Measurements from ENCODE around the gene SDK1.

SDK1 gene

GRCh38 chr7:4173615-4174014 lies 872.6 kb downstream of the SDK1 start:
- no peak for TF ChIP-seq CTCF (IDR thresholded peaks at IDR 0.05; ENCODE audit: extremely low read depth, insufficient read depth, missing control alignments)
- in situ Hi-C loops (cut with MboI; ENCODE audit: low pct_unique_long_range_greater_than_20kb, low sequenced_read_pairs, unreplicated experiment): no loop called here
- no peak for DNase-seq (ENCODE audit: low spot score)

GRCh38 chr7:4174016-4174415 lies 873.0 kb downstream of the SDK1 start:
- no peak for DNase-seq (ENCODE audit: low spot score)
- in situ Hi-C loops (cut with MboI; ENCODE audit: low pct_unique_long_range_greater_than_20kb, low sequenced_read_pairs, unreplicated experiment): no loop called here
- no peak for TF ChIP-seq CTCF (IDR thresholded peaks at IDR 0.05; ENCODE audit: extremely low read depth, insufficient read depth, missing control alignments)

DNA sequence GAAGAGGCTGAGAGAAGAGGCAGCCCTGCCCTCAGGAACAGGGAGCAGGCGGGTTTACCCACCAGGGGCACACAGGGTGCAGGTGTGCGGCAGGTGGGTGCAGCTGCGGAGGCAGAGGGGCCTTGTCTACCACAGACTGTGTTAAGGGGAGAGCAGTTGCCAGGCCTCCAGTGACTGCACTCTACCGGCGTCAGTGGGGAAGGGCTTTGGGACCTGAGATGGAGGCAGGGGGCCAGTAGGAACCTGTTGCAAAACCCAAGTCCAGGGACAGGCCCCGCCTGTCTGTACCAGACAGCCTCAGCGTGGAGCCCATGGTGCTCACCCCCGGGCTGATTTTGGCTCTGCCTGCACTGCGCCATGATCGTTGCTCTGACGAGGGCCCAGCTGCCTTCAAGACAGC lies 873.4 kb downstream of the SDK1 start:
- no peak for DNase-seq (ENCODE audit: low spot score)
- in situ Hi-C loops (cut with MboI; ENCODE audit: low pct_unique_long_range_greater_than_20kb, low sequenced_read_pairs, unreplicated experiment): no loop called here
- no peak for TF ChIP-seq CTCF (IDR thresholded peaks at IDR 0.05; ENCODE audit: extremely low read depth, insufficient read depth, missing control alignments)

DNA sequence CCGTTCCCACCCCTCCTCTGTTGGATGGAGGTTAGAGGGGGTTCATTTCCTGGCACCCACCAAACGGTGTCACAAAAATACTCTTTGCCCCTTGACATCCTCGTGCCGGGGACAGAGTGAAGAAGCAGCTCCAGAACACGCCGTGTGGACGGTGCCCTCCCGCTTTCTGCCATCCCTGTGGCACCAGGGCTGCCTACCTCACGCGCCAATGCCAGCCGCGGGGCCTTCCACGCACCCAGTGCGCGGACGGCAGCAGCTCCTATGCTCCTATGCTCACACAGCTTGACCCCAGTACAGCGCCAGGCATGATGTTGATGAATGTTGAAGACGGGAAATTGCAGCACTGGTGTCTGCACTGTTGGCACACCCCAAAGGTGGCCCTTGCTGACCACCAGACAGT lies 873.8 kb downstream of the SDK1 start:
- no peak for TF ChIP-seq CTCF (IDR thresholded peaks at IDR 0.05; ENCODE audit: extremely low read depth, insufficient read depth, missing control alignments)
- in situ Hi-C loops (cut with MboI; ENCODE audit: low pct_unique_long_range_greater_than_20kb, low sequenced_read_pairs, unreplicated experiment): no loop called here
- DNase-seq (ENCODE audit: low spot score): no peak

DNA sequence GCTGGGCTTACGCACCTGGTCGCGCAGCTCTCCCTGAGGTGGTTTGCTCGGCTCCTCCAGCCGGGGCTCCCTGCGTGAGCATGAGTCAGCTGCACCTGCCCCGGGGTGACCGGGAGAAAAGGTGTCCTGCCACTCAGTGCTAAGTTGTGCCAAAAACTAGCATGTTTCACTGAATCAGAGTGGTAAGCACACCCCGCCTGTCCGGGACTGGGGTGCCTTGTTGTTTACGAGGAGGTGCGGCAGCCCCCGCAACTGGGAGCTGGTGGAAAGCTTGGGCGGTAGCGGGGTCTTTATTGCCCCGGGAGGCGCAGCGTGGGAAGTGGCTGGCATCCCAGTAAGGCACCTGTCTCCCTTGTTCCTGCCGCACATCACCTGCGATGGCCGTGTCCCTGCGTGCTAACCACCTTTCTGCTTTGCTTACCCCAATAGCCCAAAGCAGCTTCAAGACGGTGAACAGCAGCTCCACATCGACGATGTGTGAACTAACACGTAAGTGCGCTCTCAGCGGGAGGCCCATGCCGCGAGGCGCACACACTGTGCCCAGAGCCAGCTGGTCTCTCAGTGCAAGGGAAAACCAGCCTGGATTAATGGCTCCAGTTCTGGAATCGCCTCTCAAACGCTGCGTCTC lies 874.4 kb downstream of the SDK1 start:
- TF ChIP-seq CTCF (IDR thresholded peaks at IDR 0.05; ENCODE audit: extremely low read depth, insufficient read depth, missing control alignments): no peak
- no peak for DNase-seq (ENCODE audit: low spot score)
- in situ Hi-C loops (cut with MboI; ENCODE audit: low pct_unique_long_range_greater_than_20kb, low sequenced_read_pairs, unreplicated experiment): no loop called here

GRCh38 chr7:4177001-4177400 lies 875.9 kb downstream of the SDK1 start:
- no peak for TF ChIP-seq CTCF (IDR thresholded peaks at IDR 0.05; ENCODE audit: extremely low read depth, insufficient read depth, missing control alignments)
- no peak for DNase-seq (ENCODE audit: low spot score)
- in situ Hi-C loops (cut with MboI; ENCODE audit: low pct_unique_long_range_greater_than_20kb, low sequenced_read_pairs, unreplicated experiment): no loop called here

DNA sequence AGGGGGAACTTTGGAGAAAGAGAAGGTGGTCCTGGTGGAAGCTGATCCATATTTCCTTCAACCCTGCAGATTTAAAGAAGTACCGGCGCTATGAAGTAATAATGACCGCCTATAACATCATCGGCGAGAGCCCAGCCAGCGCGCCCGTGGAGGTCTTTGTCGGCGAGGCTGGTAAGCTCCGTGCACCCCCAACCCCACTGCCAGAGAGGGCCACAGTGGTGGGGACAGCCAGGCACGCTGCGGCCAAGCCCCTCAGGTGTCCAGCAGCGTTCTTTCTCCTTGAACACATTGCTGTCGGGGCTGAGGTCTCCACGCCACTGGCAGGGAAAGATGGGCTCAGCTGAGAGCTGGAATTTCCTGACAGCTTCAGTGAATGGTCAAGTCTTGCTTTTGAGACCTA lies 877.4 kb downstream of the SDK1 start:
- no peak for TF ChIP-seq CTCF (IDR thresholded peaks at IDR 0.05; ENCODE audit: extremely low read depth, insufficient read depth, missing control alignments)
- in situ Hi-C loops (cut with MboI; ENCODE audit: low pct_unique_long_range_greater_than_20kb, low sequenced_read_pairs, unreplicated experiment): no loop called here
- DNase-seq (ENCODE audit: low spot score): no peak
